Measurements from ENCODE around the gene COL13A1. TPM values are rescaled to one million over a fixed set of nuclear protein-coding genes. Genes with fewer than 3 reads are reported as not detected.

The COL13A1 gene
- total and polyA plus RNA-seq, 5 donors from 2014 or later, result not detected

- no peak overlapping the region for H3K4me3 Mint-ChIP-seq
Observed at GRCh38 chr10:69863580-69863979, 61.9 kb downstream of the COL13A1 start.

GRCh38 chr10:69864321-69864720 lies 62.6 kb downstream of the COL13A1 start:
- Histone ChIP-seq H3K27ac (ENCODE audit: insufficient read depth, low read length, poor library complexity, severe bottlenecking) (no peak overlapping the region), H3K4me1 (ENCODE audit: control insufficient read depth, insufficient read depth, low read length, poor library complexity, severe bottlenecking) (no peaks in the 10 kb centered on the region), H3K4me3 (ENCODE audit: low read depth, low read length) (no peak overlapping the region), H3K36me3 (ENCODE audit: control insufficient read depth, insufficient read depth, low read length) (no peaks in the 10 kb centered on the region), H3K27me3 (ENCODE audit: control insufficient read depth, insufficient read depth, low read length) (no peaks in the 10 kb centered on the region), H3K9me3 (ENCODE audit: control insufficient read depth in 2 of 2, low read length in 2 of 2) (no peaks in the 10 kb centered on the region)
- no peak for ATAC-seq (ENCODE audit: low read depth in 2 of 2)
- H3K4me3 Mint-ChIP-seq, result no peak overlapping the region
- H3K27me3 Mint-ChIP-seq, result no peaks in the 10 kb centered on the region
- no peaks in the 10 kb centered on the region for H3K36me3 Mint-ChIP-seq
- no peaks in the 10 kb centered on the region for H3K9me3 Mint-ChIP-seq
- H3K4me1 Mint-ChIP-seq, result no peaks in the 10 kb centered on the region
- DNase-seq, result no peak
- H3K27ac Mint-ChIP-seq, result no peak overlapping the region

More at GRCh38 chr10:69863580-69863979, 61.9 kb downstream of the COL13A1 start:
- Histone ChIP-seq H3K36me3 (ENCODE audit: control insufficient read depth, insufficient read depth, low read length) (no peaks in the 10 kb centered on the region), H3K27me3 (ENCODE audit: control insufficient read depth, insufficient read depth, low read length) (no peaks in the 10 kb centered on the region), H3K4me1 (ENCODE audit: control insufficient read depth, insufficient read depth, low read length, poor library complexity, severe bottlenecking) (no peaks in the 10 kb centered on the region), H3K9me3 (ENCODE audit: control insufficient read depth in 2 of 2, low read length in 2 of 2) (no peaks in the 10 kb centered on the region), H3K4me3 (ENCODE audit: low read depth, low read length) (no peak overlapping the region), H3K27ac (ENCODE audit: insufficient read depth, low read length, poor library complexity, severe bottlenecking) (no peak overlapping the region)
- H3K9me3 Mint-ChIP-seq, result no peaks in the 10 kb centered on the region
- no peaks in the 10 kb centered on the region for H3K36me3 Mint-ChIP-seq
- H3K27me3 Mint-ChIP-seq, result peaks cover 1% of the 10 kb centered on the region
- DNase-seq (no peak), ATAC-seq (ENCODE audit: low read depth in 2 of 2) (no peak)
- no peaks in the 10 kb centered on the region for H3K4me1 Mint-ChIP-seq
- H3K27ac Mint-ChIP-seq, result no peak overlapping the region

- Mint-ChIP-seq H3K27ac (no peak overlapping the region), H3K4me3 (no peak overlapping the region), H3K36me3 (no peaks in the 10 kb centered on the region), H3K4me1 (no peaks in the 10 kb centered on the region), H3K27me3 (no peaks in the 10 kb centered on the region), H3K9me3 (no peaks in the 10 kb centered on the region)
- Histone ChIP-seq H3K4me3 (ENCODE audit: low read depth, low read length) (no peak overlapping the region), H3K27me3 (ENCODE audit: control insufficient read depth, insufficient read depth, low read length) (no peaks in the 10 kb centered on the region), H3K4me1 (ENCODE audit: control insufficient read depth, insufficient read depth, low read length, poor library complexity, severe bottlenecking) (no peaks in the 10 kb centered on the region), H3K9me3 (ENCODE audit: control insufficient read depth in 2 of 2, low read length in 2 of 2) (no peaks in the 10 kb centered on the region), H3K27ac (ENCODE audit: insufficient read depth, low read length, poor library complexity, severe bottlenecking) (no peak overlapping the region), H3K36me3 (ENCODE audit: control insufficient read depth, insufficient read depth, low read length) (no peaks in the 10 kb centered on the region)
- ATAC-seq (ENCODE audit: low read depth in 2 of 2) (no peak), DNase-seq (no peak)
Observed at GRCh38 chr10:69865450-69865849, 63.7 kb downstream of the COL13A1 start.

DNA sequence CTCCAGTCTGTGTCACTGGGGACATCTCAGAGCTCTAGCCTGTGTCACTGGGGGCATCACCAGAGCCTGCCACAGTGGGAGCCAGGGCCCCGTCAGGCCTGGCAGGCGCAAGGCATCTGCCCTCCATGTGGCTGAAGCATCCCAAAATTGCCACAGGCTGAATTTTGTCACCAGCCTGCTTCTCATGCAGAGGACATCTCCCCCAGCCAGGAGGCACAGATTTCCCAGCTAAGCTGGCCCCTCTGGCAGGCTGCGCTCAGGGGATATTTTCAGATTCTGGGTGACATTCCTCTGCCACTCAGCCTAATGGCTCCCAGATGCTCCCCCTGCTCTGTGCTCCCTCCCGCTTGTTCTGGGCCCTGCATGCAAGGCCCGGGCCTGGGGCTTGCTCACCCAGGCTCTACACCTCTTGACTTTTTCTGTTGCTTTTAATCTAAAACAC lies 64.6 kb downstream of the COL13A1 start:
- Histone ChIP-seq H3K9me3 (ENCODE audit: control insufficient read depth in 2 of 2, low read length in 2 of 2) (no peaks in the 10 kb centered on the region), H3K4me3 (ENCODE audit: low read depth, low read length) (no peak overlapping the region), H3K27ac (ENCODE audit: insufficient read depth, low read length, poor library complexity, severe bottlenecking) (no peak overlapping the region), H3K27me3 (ENCODE audit: control insufficient read depth, insufficient read depth, low read length) (no peaks in the 10 kb centered on the region), H3K36me3 (ENCODE audit: control insufficient read depth, insufficient read depth, low read length) (no peaks in the 10 kb centered on the region), H3K4me1 (ENCODE audit: control insufficient read depth, insufficient read depth, low read length, poor library complexity, severe bottlenecking) (no peaks in the 10 kb centered on the region)
- Mint-ChIP-seq H3K27me3 (no peaks in the 10 kb centered on the region), H3K4me3 (no peak overlapping the region), H3K9me3 (no peaks in the 10 kb centered on the region), H3K4me1 (no peaks in the 10 kb centered on the region), H3K27ac (no peak overlapping the region), H3K36me3 (no peaks in the 10 kb centered on the region)
- ATAC-seq (ENCODE audit: low read depth in 2 of 2) (no peak), DNase-seq (no peak)

DNA sequence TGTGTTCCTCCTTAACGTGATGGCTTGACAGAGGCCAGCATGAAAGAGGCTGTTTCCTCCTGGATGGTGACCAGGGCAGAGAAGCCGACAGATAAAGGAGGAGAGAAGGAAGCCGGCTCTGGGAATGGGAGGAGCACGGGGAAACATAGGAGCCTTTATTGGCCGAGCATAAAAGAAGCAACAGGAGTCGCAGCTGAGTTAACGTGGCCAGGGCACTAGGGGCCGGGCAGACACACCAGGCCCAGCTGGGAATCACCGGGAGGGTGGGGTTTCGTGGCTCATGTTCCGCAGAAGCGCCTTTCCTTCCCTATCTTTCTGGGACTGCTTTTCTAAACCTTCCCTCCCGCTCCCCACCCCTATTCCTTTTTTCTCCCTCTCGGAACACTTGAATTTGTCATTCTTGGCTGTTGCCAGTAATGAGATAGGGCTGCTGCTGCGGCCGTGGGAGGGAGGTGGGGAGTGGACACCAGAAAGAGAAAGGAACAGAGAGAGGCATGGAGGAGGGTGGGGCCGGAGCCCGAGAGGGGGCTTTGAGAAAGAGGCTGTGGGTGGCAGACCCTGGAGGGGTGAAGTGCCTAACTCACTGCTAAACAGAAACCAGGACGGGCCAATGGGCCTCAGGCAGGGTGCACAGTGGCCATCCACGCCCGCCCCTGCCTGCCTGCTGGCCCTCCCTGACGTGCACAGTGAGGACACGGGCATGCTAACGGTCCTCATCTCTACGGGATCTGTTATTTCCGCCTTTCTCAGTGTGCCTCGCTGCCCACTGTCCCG lies 65.2 kb downstream of the COL13A1 start:
- Mint-ChIP-seq H3K4me1 (no peaks in the 10 kb centered on the region), H3K27me3 (no peaks in the 10 kb centered on the region), H3K4me3 (no peak overlapping the region), H3K36me3 (no peaks in the 10 kb centered on the region), H3K9me3 (no peaks in the 10 kb centered on the region), H3K27ac (no peak overlapping the region)
- Histone ChIP-seq H3K27ac (ENCODE audit: insufficient read depth, low read length, poor library complexity, severe bottlenecking) (no peak overlapping the region), H3K4me3 (ENCODE audit: low read depth, low read length) (no peak overlapping the region), H3K9me3 (ENCODE audit: control insufficient read depth in 2 of 2, low read length in 2 of 2) (no peaks in the 10 kb centered on the region), H3K27me3 (ENCODE audit: control insufficient read depth, insufficient read depth, low read length) (no peaks in the 10 kb centered on the region), H3K36me3 (ENCODE audit: control insufficient read depth, insufficient read depth, low read length) (no peaks in the 10 kb centered on the region), H3K4me1 (ENCODE audit: control insufficient read depth, insufficient read depth, low read length, poor library complexity, severe bottlenecking) (no peaks in the 10 kb centered on the region)
- DNase-seq (no peak), ATAC-seq (ENCODE audit: low read depth in 2 of 2) (no peak)

DNA sequence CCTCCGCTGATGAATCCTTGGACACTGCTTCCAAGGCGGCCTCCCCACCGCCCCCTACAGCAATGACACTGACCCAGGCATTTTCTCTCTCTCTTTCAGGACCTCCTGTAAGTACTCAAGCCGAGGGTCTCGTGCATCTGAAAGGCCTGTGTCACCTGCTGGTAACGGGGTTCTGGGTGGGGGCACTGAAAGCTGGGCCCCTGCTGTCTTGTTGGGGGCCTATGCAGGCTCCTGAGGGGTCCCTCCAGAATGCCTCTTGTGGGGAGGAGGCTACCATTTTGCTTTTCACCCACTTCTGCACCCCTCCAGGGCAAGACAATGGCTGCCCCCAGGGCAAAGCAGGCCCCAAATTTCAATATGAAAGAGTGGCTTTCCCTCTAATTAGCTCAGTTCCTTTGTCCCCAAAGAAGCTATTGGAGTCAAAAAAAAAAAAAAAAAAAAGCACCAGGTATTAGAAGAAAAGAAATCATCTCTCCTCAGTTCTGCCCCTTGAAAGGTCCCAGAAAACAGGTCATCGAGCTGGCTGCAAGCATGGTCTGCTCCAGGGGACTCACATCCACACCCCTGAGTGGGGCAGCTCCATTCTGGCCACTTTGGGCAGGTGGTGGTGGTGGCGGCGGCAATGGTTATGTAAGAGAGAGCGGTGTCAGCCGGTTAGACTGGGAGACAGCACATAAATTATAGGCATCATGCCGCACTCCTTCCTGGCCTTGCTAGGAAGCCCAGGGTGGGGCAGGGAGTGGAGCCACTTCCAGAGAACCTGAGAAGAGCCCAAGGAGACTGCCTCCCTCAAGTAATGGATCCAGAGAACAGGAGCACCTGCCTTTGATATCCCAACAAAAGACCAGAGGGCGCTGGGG lies 66.2 kb downstream of the COL13A1 start:
- Histone ChIP-seq H3K27me3 (ENCODE audit: control insufficient read depth, insufficient read depth, low read length) (no peaks in the 10 kb centered on the region), H3K27ac (ENCODE audit: insufficient read depth, low read length, poor library complexity, severe bottlenecking) (no peak overlapping the region), H3K4me3 (ENCODE audit: low read depth, low read length) (no peak overlapping the region), H3K4me1 (ENCODE audit: control insufficient read depth, insufficient read depth, low read length, poor library complexity, severe bottlenecking) (no peaks in the 10 kb centered on the region), H3K9me3 (ENCODE audit: control insufficient read depth in 2 of 2, low read length in 2 of 2) (no peaks in the 10 kb centered on the region), H3K36me3 (ENCODE audit: control insufficient read depth, insufficient read depth, low read length) (no peaks in the 10 kb centered on the region)
- Mint-ChIP-seq H3K27me3 (no peaks in the 10 kb centered on the region), H3K27ac (no peak overlapping the region), H3K36me3 (no peaks in the 10 kb centered on the region), H3K9me3 (no peaks in the 10 kb centered on the region), H3K4me1 (no peaks in the 10 kb centered on the region), H3K4me3 (no peak overlapping the region)
- DNase-seq (no peak), ATAC-seq (ENCODE audit: low read depth in 2 of 2) (no peak)

- Mint-ChIP-seq H3K27me3 (no peaks in the 10 kb centered on the region), H3K4me1 (no peaks in the 10 kb centered on the region), H3K36me3 (no peaks in the 10 kb centered on the region), H3K9me3 (no peaks in the 10 kb centered on the region), H3K27ac (no peak overlapping the region), H3K4me3 (no peak overlapping the region)
- no peak for DNase-seq
- Histone ChIP-seq H3K27me3 (ENCODE audit: control insufficient read depth, insufficient read depth, low read length) (no peaks in the 10 kb centered on the region), H3K4me1 (ENCODE audit: control insufficient read depth, insufficient read depth, low read length, poor library complexity, severe bottlenecking) (no peaks in the 10 kb centered on the region), H3K36me3 (ENCODE audit: control insufficient read depth, insufficient read depth, low read length) (no peaks in the 10 kb centered on the region), H3K27ac (ENCODE audit: insufficient read depth, low read length, poor library complexity, severe bottlenecking) (no peak overlapping the region), H3K4me3 (ENCODE audit: low read depth, low read length) (no peak overlapping the region), H3K9me3 (ENCODE audit: control insufficient read depth in 2 of 2, low read length in 2 of 2) (no peaks in the 10 kb centered on the region)
- no peak for ATAC-seq (ENCODE audit: low read depth in 2 of 2)
Observed at GRCh38 chr10:69868821-69869220, 67.1 kb downstream of the COL13A1 start.

Data from CD4-positive, CD25-positive, alpha-beta regulatory T cell (primary cell).